Vagina (tissue), 2 donors: ENCODE measurements around the gene NFE2L1. TPM values are rescaled to one million over a fixed set of nuclear protein-coding genes. Genes with fewer than 3 reads are reported as not detected.
"Not testable (repeated sequence)": the region's sequence is repeated elsewhere in the genome, so short reads cannot be mapped to it uniquely, and the experiment has no call there.

Source experiments
- DNase-seq, 2 donors: peaks; one replicate each; pipeline ENCODE4 v3.0.0-alpha.2; 2017; ENCODE audit errors: extremely low spot score in 2 of 2
- H3K27ac ChIP-seq: fragments of 200-600 bp; sonication (generic); one replicate; pipeline ENCODE4 v1.5.1; 2019
- H3K27me3 ChIP-seq: fragments of 200-600 bp; sonication (generic); one replicate; pipeline ENCODE4 v1.5.1; 2019
- H3K36me3 ChIP-seq, 2 donors: fragments of 200-600 bp; sonication (generic); one replicate each; pipeline ENCODE4 v1.5.1; 2017 to 2019
- H3K4me1 ChIP-seq: fragments of 200-600 bp; sonication (generic); one replicate; pipeline ENCODE4 v1.5.1; 2019
- H3K4me3 ChIP-seq, 2 donors: fragments of 200-600 bp; sonication (generic); 1 replicate in 1 of 2; 2 replicates in 1 of 2; pipeline ENCODE4 v1.5.1; 2016 to 2019
- H3K9me3 ChIP-seq: fragments of 200-600 bp; sonication (generic); one replicate; pipeline ENCODE4 v1.5.1; 2019
- POLR2A ChIP-seq, 2 donors: fragments of 450-650 bp; IDR thresholded peaks; one replicate each; pipeline ENCODE4 v1.6.1; 2017; ENCODE audit warnings: antibody characterized with exemption in 2 of 2, mild to moderate bottlenecking in 2 of 2, moderate library complexity in 2 of 2
- POLR2AphosphoS5 ChIP-seq, 2 donors: sonication (generic); formaldehyde crosslinking; IDR thresholded peaks; one replicate each; pipeline ENCODE4 v1.9.0; 2017; ENCODE audit warnings: antibody characterized with exemption in 2 of 2, mild to moderate bottlenecking in 2 of 2, low read depth in 1 of 2; ENCODE audit not compliant: insufficient read depth in 1 of 2
- intact Hi-C: fragments of 100-400 bp; cut with DNase I; formaldehyde crosslinking; loops from one replicate; pipeline ENCODE4 v1.15.1; 2023
- total RNA-seq: library from RNA; depleted of rRNA; stranded (reverse); fragments of >200 nt; gene quantifications from one replicate; pipeline ENCODE4 v1.2.3, GENCODE V29; 2016
- TF ChIP-seq, protein P1 (sequence below), 3 experiments: fragments of 450-650 bp in 2 of 3; fragments of 200-600 bp in 1 of 3; sonication (generic) in 1 of 3; IDR thresholded peaks; one replicate each; pipeline ENCODE4 v1.5.1; 2017 to 2019; ENCODE audit warnings: antibody characterized with exemption in 3 of 3, mild to moderate bottlenecking in 2 of 3, moderate library complexity in 2 of 3

NFE2L1 gene
- total RNA-seq, 1 donor from 2014 or later, result 190 TPM

DNA sequence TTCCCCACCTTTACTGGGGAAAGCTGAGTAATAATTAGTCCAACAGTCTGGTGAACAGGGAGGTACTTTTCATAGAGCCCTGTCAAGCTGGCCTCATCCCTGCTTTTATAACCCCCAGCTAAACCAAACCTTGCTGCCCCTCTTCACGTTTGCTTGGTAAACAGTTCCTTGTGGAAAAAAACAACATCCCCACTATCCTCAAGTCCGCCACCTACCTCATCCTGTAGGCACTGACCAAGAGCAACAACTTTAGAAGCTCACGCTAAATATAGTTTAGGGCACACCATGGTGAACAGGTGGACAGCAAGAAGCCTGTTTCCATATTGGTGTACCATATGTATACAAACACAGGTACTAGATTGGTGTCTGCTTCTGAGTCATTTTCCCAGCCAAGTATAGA lies 16.5 kb downstream of the NFE2L1 start:
- peaks cover 28% of the 10 kb centered on the region for H3K4me1 ChIP-seq
- peaks cover 3 to 60% of the 10 kb centered on the region in 2 donors for H3K36me3 ChIP-seq
- TF ChIP-seq POLR2A (IDR thresholded peaks at IDR 0.05), result no peak
- TF ChIP-seq, protein P1, sequence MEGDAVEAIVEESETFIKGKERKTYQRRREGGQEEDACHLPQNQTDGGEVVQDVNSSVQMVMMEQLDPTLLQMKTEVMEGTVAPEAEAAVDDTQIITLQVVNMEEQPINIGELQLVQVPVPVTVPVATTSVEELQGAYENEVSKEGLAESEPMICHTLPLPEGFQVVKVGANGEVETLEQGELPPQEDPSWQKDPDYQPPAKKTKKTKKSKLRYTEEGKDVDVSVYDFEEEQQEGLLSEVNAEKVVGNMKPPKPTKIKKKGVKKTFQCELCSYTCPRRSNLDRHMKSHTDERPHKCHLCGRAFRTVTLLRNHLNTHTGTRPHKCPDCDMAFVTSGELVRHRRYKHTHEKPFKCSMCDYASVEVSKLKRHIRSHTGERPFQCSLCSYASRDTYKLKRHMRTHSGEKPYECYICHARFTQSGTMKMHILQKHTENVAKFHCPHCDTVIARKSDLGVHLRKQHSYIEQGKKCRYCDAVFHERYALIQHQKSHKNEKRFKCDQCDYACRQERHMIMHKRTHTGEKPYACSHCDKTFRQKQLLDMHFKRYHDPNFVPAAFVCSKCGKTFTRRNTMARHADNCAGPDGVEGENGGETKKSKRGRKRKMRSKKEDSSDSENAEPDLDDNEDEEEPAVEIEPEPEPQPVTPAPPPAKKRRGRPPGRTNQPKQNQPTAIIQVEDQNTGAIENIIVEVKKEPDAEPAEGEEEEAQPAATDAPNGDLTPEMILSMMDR (IDR thresholded peaks at IDR 0.05), result no peak
- TF ChIP-seq POLR2AphosphoS5 (IDR thresholded peaks at IDR 0.05; ENCODE audit: insufficient read depth in 1 of 2, low read depth in 1 of 2), result no peak
- DNase-seq, result no peak
- H3K27me3 ChIP-seq, result no peaks in the 10 kb centered on the region
- H3K9me3 ChIP-seq, result no peaks in the 10 kb centered on the region
- no peak overlapping the region for H3K27ac ChIP-seq
- intact Hi-C loops, result no loop called here
- no peak overlapping the region for H3K4me3 ChIP-seq

DNA sequence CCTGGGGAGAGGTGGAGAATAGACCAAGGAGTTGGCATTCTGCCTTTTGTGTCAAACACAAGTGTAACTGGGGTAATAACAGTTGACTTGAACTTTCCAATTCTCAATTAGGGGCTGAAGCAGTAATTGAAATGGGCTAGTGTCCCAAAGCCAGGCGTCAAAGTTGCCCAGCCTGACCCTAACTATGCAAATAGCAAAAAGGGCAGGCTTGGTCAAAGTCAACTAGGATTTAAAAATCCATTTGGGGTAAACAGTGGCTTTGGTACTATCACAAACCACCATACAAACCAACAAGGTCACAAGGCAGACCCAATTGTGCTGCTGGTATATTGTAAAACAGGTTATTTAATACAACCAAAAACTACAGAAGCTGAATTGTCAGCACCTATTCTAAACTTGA lies 18.0 kb downstream of the NFE2L1 start:
- peaks cover 0 to 58% of the 10 kb centered on the region in 2 donors for H3K36me3 ChIP-seq

DNA sequence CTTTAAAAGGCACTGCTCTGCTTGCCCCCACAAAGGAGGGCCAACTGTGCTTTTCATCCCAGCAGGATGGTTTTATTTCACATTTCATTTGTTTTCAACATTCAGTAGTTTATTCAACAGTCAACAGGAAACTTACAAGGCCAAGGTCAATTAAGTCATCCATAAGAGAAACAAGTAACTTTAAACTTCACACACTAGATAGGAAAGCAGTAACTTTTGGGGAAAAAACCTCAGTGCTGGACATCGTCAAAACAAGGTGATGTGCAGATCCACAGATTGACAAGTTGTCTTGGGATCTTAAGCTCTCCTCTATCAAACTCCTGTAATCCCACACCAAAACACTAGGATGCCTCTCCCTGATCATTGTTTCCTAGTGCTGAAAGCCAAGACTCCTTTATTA lies 18.5 kb downstream of the NFE2L1 start:
- TF ChIP-seq POLR2AphosphoS5 (IDR thresholded peaks at IDR 0.05; ENCODE audit: insufficient read depth in 1 of 2, low read depth in 1 of 2), result no peak
- TF ChIP-seq POLR2A (IDR thresholded peaks at IDR 0.05), result no peak
- TF ChIP-seq, protein P1 (IDR thresholded peaks at IDR 0.05), result no peak
- no peak for DNase-seq
- no peaks in the 10 kb centered on the region for H3K27me3 ChIP-seq
- H3K9me3 ChIP-seq, result no peaks in the 10 kb centered on the region
- peaks cover 28% of the 10 kb centered on the region for H3K4me1 ChIP-seq
- peaks cover 0 to 60% of the 10 kb centered on the region in 2 donors for H3K36me3 ChIP-seq
- H3K4me3 ChIP-seq, result no peak overlapping the region
- intact Hi-C loops, result no loop called here
- H3K27ac ChIP-seq, result peak overlapping the region; percentile 3

More for the DNA sequence above, 18.0 kb downstream of the NFE2L1 start:
- peak overlapping the region; percentile 3 for H3K27ac ChIP-seq
- no peak overlapping the region for H3K4me3 ChIP-seq
- TF ChIP-seq, protein P1 (IDR thresholded peaks at IDR 0.05), result no peak
- no peak for TF ChIP-seq POLR2A (IDR thresholded peaks at IDR 0.05)
- TF ChIP-seq POLR2AphosphoS5 (IDR thresholded peaks at IDR 0.05; ENCODE audit: insufficient read depth in 1 of 2, low read depth in 1 of 2), result no peak
- DNase-seq, result no peak
- H3K9me3 ChIP-seq, result no peaks in the 10 kb centered on the region
- H3K27me3 ChIP-seq, result no peaks in the 10 kb centered on the region
- peaks cover 28% of the 10 kb centered on the region for H3K4me1 ChIP-seq
- intact Hi-C loops, result no loop called here

DNA sequence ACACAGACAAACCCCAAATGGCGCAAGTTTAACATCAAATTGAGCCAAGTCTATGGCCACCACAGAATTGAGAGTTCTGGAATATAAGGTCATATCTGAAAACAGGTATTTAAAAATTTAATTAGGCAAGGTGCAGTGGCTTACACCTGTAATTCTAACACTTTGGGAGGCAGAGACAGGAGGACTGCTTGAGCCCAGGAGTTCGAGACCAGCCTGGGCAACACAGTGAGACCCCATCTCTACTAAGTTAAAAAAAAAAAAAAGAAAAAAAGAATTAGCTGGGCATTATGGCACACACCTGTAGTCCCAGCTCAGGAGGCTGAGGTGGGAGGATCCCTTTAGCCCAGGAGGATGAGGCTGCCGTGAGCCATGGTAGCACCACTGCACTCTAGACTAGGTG lies 19.1 kb downstream of the NFE2L1 start:
- intact Hi-C loops, result no loop called here
- Histone ChIP-seq H3K9me3 (no peaks in the 10 kb centered on the region), H3K36me3 (peaks cover 0 to 57% of the 10 kb centered on the region in 2 donors), H3K4me1 (peaks cover 28% of the 10 kb centered on the region), H3K27me3 (no peaks in the 10 kb centered on the region), H3K4me3 (no peak overlapping the region), H3K27ac (no peak overlapping the region)
- TF ChIP-seq POLR2AphosphoS5 (IDR thresholded peaks at IDR 0.05; ENCODE audit: insufficient read depth in 1 of 2, low read depth in 1 of 2) (no peak), POLR2A (IDR thresholded peaks at IDR 0.05) (no peak)
- TF ChIP-seq, protein P1 (IDR thresholded peaks at IDR 0.05), result no peak
- no peak for DNase-seq

DNA sequence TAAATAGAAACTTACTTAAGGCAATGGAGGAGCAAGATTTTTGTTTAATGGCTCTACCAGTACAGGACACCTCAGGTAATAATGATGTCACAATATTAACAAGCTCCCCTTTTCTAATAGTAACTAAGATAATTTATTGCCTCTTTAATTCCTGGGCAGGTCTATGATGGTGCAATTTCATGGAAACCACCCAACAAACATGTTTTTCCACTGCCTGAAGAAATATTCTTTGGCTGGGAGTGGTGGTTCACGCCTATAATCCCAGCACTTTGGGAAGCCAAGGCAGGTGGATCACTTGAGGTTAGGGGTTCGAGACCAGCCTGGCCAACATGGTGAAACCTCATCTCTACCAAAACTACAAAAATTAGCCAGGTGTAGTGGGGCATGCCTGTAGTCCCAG lies 19.6 kb downstream of the NFE2L1 start:
- H3K4me1 ChIP-seq, result peaks cover 28% of the 10 kb centered on the region
- intact Hi-C loops, H3K4me3 ChIP-seq, DNase-seq, H3K9me3 ChIP-seq, H3K27me3 ChIP-seq: not testable (repeated sequence)
- TF ChIP-seq POLR2AphosphoS5 (IDR thresholded peaks at IDR 0.05; ENCODE audit: insufficient read depth in 1 of 2, low read depth in 1 of 2), result peak in 1 of 2 donors; percentile 64
- peaks cover 0 to 51% of the 10 kb centered on the region in 2 donors for H3K36me3 ChIP-seq
- H3K27ac ChIP-seq, result peak overlapping the region; percentile 59
